ENCODE measurements around the gene NEK10. TPM values are rescaled to one million over a fixed set of nuclear protein-coding genes. Genes with fewer than 3 reads are reported as not detected.

NEK10 gene
- total RNA-seq, 1 experiment from 2014 or later: 11.5 TPM

GRCh38 chr3:27228805-27229204 lies 140.4 kb downstream of the NEK10 start:
- DNase-seq (ENCODE audit: low spot score): no peak

- DNase-seq (ENCODE audit: low spot score): no peak
Measured at GRCh38 chr3:27224197-27224596, 145.0 kb downstream of the NEK10 start.

GRCh38 chr3:27221264-27221932 lies 147.8 kb downstream of the NEK10 start:
- no peak for DNase-seq (ENCODE audit: low spot score)

GRCh38 chr3:27220166-27220565 lies 149.0 kb downstream of the NEK10 start:
- DNase-seq (ENCODE audit: low spot score): peak; percentile 16

GRCh38 chr3:27219127-27219845 lies 149.9 kb downstream of the NEK10 start:
- peak; percentile 62 for DNase-seq (ENCODE audit: low spot score)

GRCh38 chr3:27216955-27217552 lies 152.1 kb downstream of the NEK10 start:
- DNase-seq (ENCODE audit: low spot score): peak; percentile 85

- DNase-seq (ENCODE audit: low spot score): no peak
Measured at GRCh38 chr3:27216295-27216855, 152.8 kb downstream of the NEK10 start.

- DNase-seq (ENCODE audit: low spot score): no peak
Measured at GRCh38 chr3:27213450-27213849, 155.7 kb downstream of the NEK10 start.

GRCh38 chr3:27209617-27210264 lies 159.4 kb downstream of the NEK10 start:
- no peak for DNase-seq (ENCODE audit: low spot score)

- no peak for DNase-seq (ENCODE audit: low spot score)
Measured at GRCh38 chr3:27208961-27209616, 160.1 kb downstream of the NEK10 start.

- no peak for DNase-seq (ENCODE audit: low spot score)
Measured at GRCh38 chr3:27202959-27203358, 166.2 kb downstream of the NEK10 start.

- DNase-seq (ENCODE audit: low spot score): no peak
Measured at GRCh38 chr3:27201492-27201891, 167.7 kb downstream of the NEK10 start.

- DNase-seq (ENCODE audit: low spot score): no peak
Measured at GRCh38 chr3:27200721-27201489, 168.3 kb downstream of the NEK10 start.

- peak; percentile 24 for DNase-seq (ENCODE audit: low spot score)
Measured at GRCh38 chr3:27194861-27195483, 174.2 kb downstream of the NEK10 start.

- no peak for DNase-seq (ENCODE audit: low spot score)
Measured at GRCh38 chr3:27193056-27193455, 176.1 kb downstream of the NEK10 start.

- DNase-seq (ENCODE audit: low spot score): no peak
Measured at GRCh38 chr3:27186013-27186412, 183.2 kb downstream of the NEK10 start.

- no peak for DNase-seq (ENCODE audit: low spot score)
Measured at GRCh38 chr3:27185231-27185989, 183.8 kb downstream of the NEK10 start.

GRCh38 chr3:27184261-27184660 lies 184.9 kb downstream of the NEK10 start:
- DNase-seq (ENCODE audit: low spot score): no peak

- DNase-seq (ENCODE audit: low spot score): no peak
Measured at GRCh38 chr3:27176256-27176655, 192.9 kb downstream of the NEK10 start.

GRCh38 chr3:27174530-27174929 lies 194.7 kb downstream of the NEK10 start:
- no peak for DNase-seq (ENCODE audit: low spot score)
